Activated naive CD8-positive, alpha-beta T cell treated with anti-CD3 and anti-CD28 coated beads, Interleukin-2, amount 50 U/mL, for 24 hours (primary cell): ENCODE measurements around the gene APBA2.
A peak's percentile ranks its signal among the peaks of the same experiment; 100 is the strongest.

Source experiments
- ATAC-seq: fragments of 150-1000 bp; cut with Tn5 transposase; one replicate; pipeline ENCODE4 v1.10.0; 2021
- DNase-seq: peaks from one replicate; pipeline ENCODE4 v3.0.0; 2021
- H3K27ac Mint-ChIP-seq: one replicate; pipeline ENCODE4 v1.8.0; 2021; ENCODE audit warnings: mild to moderate bottlenecking, mixed read lengths
- H3K27me3 Mint-ChIP-seq: one replicate; pipeline ENCODE4 v1.8.0; 2021; ENCODE audit warnings: mixed read lengths
- H3K36me3 Mint-ChIP-seq: one replicate; pipeline ENCODE4 v1.8.0; 2021; ENCODE audit warnings: low read depth, mixed read lengths
- H3K4me1 Mint-ChIP-seq: one replicate; pipeline ENCODE4 v1.8.0; 2021; ENCODE audit warnings: mixed read lengths
- H3K4me3 Mint-ChIP-seq: one replicate; pipeline ENCODE4 v1.8.0; 2021; ENCODE audit warnings: mild to moderate bottlenecking, moderate library complexity, mixed read lengths
- H3K9me3 Mint-ChIP-seq: one replicate; pipeline ENCODE4 v1.8.0; 2021; ENCODE audit warnings: mixed read lengths

APBA2 gene

DNA sequence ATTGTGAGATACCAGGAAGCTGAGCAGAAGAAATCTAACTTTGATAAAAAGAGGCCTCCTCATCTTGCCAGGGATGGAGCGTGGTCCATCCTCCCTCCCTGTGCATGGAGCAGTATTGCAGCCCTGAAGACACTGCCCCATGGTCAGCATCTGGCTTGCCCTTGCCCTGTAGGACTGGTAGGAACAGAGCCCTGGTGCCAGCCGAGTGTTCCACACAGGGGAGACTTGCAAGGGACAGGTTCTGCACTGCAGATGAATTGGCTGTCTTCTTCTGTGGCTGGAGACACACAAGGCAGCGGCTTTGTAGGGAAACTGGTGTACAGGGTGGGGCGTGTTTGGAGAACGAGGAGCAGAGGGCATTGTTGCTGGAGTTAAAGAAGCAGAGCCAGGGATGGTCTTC, 110.5 kb downstream of the APBA2 start:
- no peak overlapping the region for H3K27ac Mint-ChIP-seq
- no peaks in the 10 kb centered on the region for H3K27me3 Mint-ChIP-seq
- no peak overlapping the region for H3K4me3 Mint-ChIP-seq
- no peaks in the 10 kb centered on the region for H3K9me3 Mint-ChIP-seq
- DNase-seq, result no peak
- ATAC-seq, result no peak
- H3K4me1 Mint-ChIP-seq, result peaks cover 39% of the 10 kb centered on the region
- peaks cover 3% of the 10 kb centered on the region for H3K36me3 Mint-ChIP-seq

DNA sequence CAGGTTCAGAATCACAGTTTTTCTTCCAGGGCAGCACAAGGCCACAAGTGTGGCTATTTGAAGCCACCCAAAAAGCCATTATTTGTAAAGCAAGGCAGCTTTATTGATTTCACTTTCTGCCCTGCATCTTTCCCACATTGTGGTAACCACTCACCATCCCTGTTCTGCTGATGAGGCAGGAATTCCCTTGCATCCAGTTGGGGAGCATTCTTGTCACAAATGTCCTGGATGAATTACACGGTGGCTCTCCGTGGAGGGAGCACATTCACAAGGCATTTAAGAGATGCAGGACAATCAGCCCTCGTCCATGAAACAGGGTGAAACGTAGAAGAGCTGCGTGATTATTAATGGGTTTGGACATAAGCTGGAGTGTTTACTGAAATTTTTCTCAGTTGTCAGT, 111.2 kb downstream of the APBA2 start:
- Mint-ChIP-seq H3K27me3 (no peaks in the 10 kb centered on the region), H3K4me1 (peaks cover 41% of the 10 kb centered on the region)
- ATAC-seq, result no peak

GRCh38 chr15:28997791-28998190, 112.0 kb downstream of the APBA2 start:
- no peaks in the 10 kb centered on the region for H3K27me3 Mint-ChIP-seq
- peaks cover 44% of the 10 kb centered on the region for H3K4me1 Mint-ChIP-seq
- H3K9me3 Mint-ChIP-seq, result no peaks in the 10 kb centered on the region
- H3K27ac Mint-ChIP-seq, result no peak overlapping the region
- DNase-seq, result no peak
- no peak for ATAC-seq
- peaks cover 3% of the 10 kb centered on the region for H3K36me3 Mint-ChIP-seq
- H3K4me3 Mint-ChIP-seq, result no peak overlapping the region

More for the DNA sequence above, 111.2 kb downstream of the APBA2 start:
- DNase-seq, result no peak
- Mint-ChIP-seq H3K27ac (no peak overlapping the region), H3K36me3 (peaks cover 3% of the 10 kb centered on the region), H3K4me3 (no peak overlapping the region), H3K9me3 (no peaks in the 10 kb centered on the region)

GRCh38 chr15:28998511-28998910, 112.7 kb downstream of the APBA2 start:
- Mint-ChIP-seq H3K27me3 (no peaks in the 10 kb centered on the region), H3K36me3 (peaks cover 5% of the 10 kb centered on the region), H3K27ac (no peak overlapping the region), H3K4me3 (no peak overlapping the region), H3K9me3 (no peaks in the 10 kb centered on the region), H3K4me1 (peaks cover 45% of the 10 kb centered on the region)
- ATAC-seq, result no peak
- DNase-seq, result no peak

DNA sequence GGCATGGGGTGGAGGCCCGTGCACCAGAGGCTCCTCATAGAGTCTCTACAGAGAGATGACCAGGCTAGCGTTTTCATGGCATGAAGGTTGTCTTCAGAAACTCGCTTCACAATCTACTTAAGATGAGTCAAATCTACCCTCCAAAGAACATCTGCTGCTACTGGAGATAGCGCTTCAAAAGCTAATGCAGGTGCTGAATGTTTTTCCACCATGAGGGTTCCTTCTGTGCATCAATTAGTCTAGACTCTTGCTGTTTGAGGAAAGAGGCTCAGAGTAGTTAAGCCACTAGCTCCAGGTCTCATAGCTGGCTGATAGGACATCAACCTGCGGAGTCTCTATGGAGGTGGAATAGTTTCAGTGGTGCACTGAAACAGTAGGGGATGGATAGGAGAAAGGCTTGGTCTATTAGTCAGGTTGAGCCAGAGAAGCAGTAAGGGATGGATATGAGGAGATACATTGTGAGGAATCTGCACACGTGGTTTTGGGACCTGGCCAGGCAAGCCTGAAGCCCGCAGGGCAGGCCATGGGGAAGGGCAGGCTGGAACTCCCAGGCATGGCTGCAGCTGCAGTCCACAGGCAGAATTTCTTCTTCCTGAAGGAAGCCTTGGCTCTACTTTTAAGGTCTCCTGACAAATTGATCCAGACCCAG, 117.5 kb downstream of the APBA2 start:
- peak overlapping the region; percentile 48 for H3K27ac Mint-ChIP-seq
- H3K9me3 Mint-ChIP-seq, result peaks cover 6% of the 10 kb centered on the region
- ATAC-seq, result no peak
- H3K4me1 Mint-ChIP-seq, result peaks cover 24% of the 10 kb centered on the region
- DNase-seq, result no peak
- no peaks in the 10 kb centered on the region for H3K27me3 Mint-ChIP-seq
- peaks cover 8% of the 10 kb centered on the region for H3K36me3 Mint-ChIP-seq
- H3K4me3 Mint-ChIP-seq, result no peak overlapping the region

- ATAC-seq, result peak; percentile 52
Measured at GRCh38 chr15:29003840-29004233, 118.1 kb downstream of the APBA2 start.

GRCh38 chr15:29005931-29006330, 120.2 kb downstream of the APBA2 start:
- no peak for ATAC-seq
- Mint-ChIP-seq H3K27ac (no peak overlapping the region), H3K36me3 (peaks cover 8% of the 10 kb centered on the region), H3K4me3 (no peak overlapping the region), H3K9me3 (peaks cover 6% of the 10 kb centered on the region), H3K27me3 (no peaks in the 10 kb centered on the region), H3K4me1 (peaks cover 32% of the 10 kb centered on the region)
- no peak for DNase-seq

More at GRCh38 chr15:29003840-29004233, 118.1 kb downstream of the APBA2 start:
- DNase-seq, result no peak
- Mint-ChIP-seq H3K27ac (peak overlapping the region; percentile 48), H3K27me3 (no peaks in the 10 kb centered on the region), H3K4me3 (no peak overlapping the region), H3K36me3 (peaks cover 8% of the 10 kb centered on the region), H3K4me1 (peaks cover 26% of the 10 kb centered on the region), H3K9me3 (peaks cover 6% of the 10 kb centered on the region)

GRCh38 chr15:29008846-29009245, 123.1 kb downstream of the APBA2 start:
- H3K9me3 Mint-ChIP-seq, result peaks cover 6% of the 10 kb centered on the region
- DNase-seq (no peak), ATAC-seq (no peak)
- peaks cover 8% of the 10 kb centered on the region for H3K36me3 Mint-ChIP-seq
- H3K4me1 Mint-ChIP-seq, result peaks cover 32% of the 10 kb centered on the region
- H3K27me3 Mint-ChIP-seq, result no peaks in the 10 kb centered on the region
- H3K4me3 Mint-ChIP-seq, result no peak overlapping the region
- H3K27ac Mint-ChIP-seq, result no peak overlapping the region

- Mint-ChIP-seq H3K4me1 (peaks cover 45% of the 10 kb centered on the region), H3K27me3 (no peaks in the 10 kb centered on the region), H3K36me3 (peaks cover 6% of the 10 kb centered on the region), H3K27ac (no peak overlapping the region), H3K9me3 (no peaks in the 10 kb centered on the region), H3K4me3 (no peak overlapping the region)
- ATAC-seq, result no peak
- DNase-seq, result no peak
Measured at GRCh38 chr15:29012097-29012496, 126.3 kb downstream of the APBA2 start.

GRCh38 chr15:29014493-29014892, 128.7 kb downstream of the APBA2 start:
- Mint-ChIP-seq H3K27ac (no peak overlapping the region), H3K36me3 (peaks cover 6% of the 10 kb centered on the region), H3K4me1 (peaks cover 43% of the 10 kb centered on the region), H3K4me3 (no peak overlapping the region), H3K9me3 (no peaks in the 10 kb centered on the region), H3K27me3 (no peaks in the 10 kb centered on the region)
- ATAC-seq, result no peak
- DNase-seq, result no peak

GRCh38 chr15:29016518-29016917, 130.7 kb downstream of the APBA2 start:
- DNase-seq (no peak), ATAC-seq (no peak)
- Mint-ChIP-seq H3K4me1 (peaks cover 42% of the 10 kb centered on the region), H3K9me3 (no peaks in the 10 kb centered on the region), H3K27ac (no peak overlapping the region), H3K4me3 (no peak overlapping the region), H3K36me3 (peaks cover 6% of the 10 kb centered on the region), H3K27me3 (no peaks in the 10 kb centered on the region)

DNA sequence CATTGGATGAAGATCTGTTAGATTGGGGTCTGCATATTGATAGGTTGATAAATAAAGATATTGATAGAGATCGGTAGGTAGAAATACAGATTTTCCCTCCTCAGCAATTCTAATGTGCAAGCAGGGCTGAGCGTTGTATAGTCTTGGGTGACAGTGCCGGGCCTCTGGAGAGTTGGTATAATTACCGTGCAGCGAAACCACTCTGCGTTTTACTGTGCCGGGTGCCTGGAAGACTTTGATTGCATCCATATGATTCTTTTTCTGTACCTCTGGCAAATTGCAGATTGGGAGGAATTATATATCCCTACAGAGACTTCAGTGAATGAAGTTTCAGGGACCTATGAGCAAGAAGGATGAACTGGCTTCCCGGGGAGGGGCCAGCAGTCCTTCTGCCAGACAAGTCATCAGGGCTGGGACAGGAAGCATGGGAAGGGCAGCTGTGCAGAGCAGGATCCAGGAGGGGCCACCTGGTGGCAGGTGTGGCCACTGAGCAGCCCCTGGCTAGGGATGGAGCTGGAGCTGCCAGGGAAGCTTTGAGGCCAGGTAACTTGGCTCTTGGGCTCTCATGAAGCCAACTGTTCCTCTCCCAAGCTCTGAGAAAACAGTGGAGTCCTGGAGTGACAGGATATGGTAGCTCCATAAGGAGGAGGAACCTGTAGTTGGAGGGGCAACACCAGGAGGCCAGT, 132.5 kb downstream of the APBA2 start:
- H3K4me3 Mint-ChIP-seq, result no peak overlapping the region
- peaks cover 6% of the 10 kb centered on the region for H3K36me3 Mint-ChIP-seq
- H3K4me1 Mint-ChIP-seq, result peaks cover 30% of the 10 kb centered on the region
- no peak for ATAC-seq
- no peaks in the 10 kb centered on the region for H3K9me3 Mint-ChIP-seq
- no peak for DNase-seq
- H3K27me3 Mint-ChIP-seq, result no peaks in the 10 kb centered on the region
- no peak overlapping the region for H3K27ac Mint-ChIP-seq

GRCh38 chr15:29018995-29019976, 133.5 kb downstream of the APBA2 start:
- H3K27ac Mint-ChIP-seq, result no peak overlapping the region
- peaks cover 20% of the 10 kb centered on the region for H3K4me1 Mint-ChIP-seq

DNA sequence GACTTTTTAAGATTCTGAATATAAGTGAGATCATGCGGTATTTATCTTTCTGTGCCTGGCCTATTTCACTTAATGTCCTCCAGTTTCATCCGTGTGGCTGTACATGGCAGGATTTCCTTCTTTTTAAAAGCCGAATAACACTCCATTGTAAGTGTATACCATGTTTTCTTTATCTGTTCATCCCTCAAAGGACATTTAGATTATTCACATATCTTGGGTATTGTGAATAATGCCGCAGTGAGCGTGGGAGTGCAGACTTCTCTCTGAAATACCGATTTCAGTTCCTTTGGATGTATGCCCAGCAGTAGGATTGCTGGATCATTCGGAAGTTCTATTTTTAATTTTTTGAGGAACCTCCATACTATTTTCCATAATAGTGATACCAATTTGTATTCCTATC, 136.1 kb downstream of the APBA2 start:
- ATAC-seq (no peak), DNase-seq (no peak)
- no peak overlapping the region for H3K27ac Mint-ChIP-seq
- no peak overlapping the region for H3K4me3 Mint-ChIP-seq
- H3K4me1 Mint-ChIP-seq, result peaks cover 7% of the 10 kb centered on the region
- H3K36me3 Mint-ChIP-seq, result no peaks in the 10 kb centered on the region
- no peaks in the 10 kb centered on the region for H3K9me3 Mint-ChIP-seq
- no peaks in the 10 kb centered on the region for H3K27me3 Mint-ChIP-seq

More at GRCh38 chr15:29018995-29019976, 133.5 kb downstream of the APBA2 start:
- no peak for ATAC-seq
- Mint-ChIP-seq H3K9me3 (no peaks in the 10 kb centered on the region), H3K36me3 (peaks cover 2% of the 10 kb centered on the region), H3K4me3 (no peak overlapping the region), H3K27me3 (no peaks in the 10 kb centered on the region)
- DNase-seq, result no peak
